Measurements from ENCODE around the gene LAMA4. TPM values are rescaled to one million over a fixed set of nuclear protein-coding genes. Genes with fewer than 3 reads are reported as not detected.

Gene LAMA4
- total RNA-seq, 1 donor from 2014 or later, result 0.22 TPM

GRCh38 chr6:112141707-112142106 is 112.7 kb downstream of the LAMA4 start:
- no peak overlapping the region for H3K27ac Mint-ChIP-seq (ENCODE audit: unreplicated experiment)
- DNase-seq, result no peak
- H3K9me3 Mint-ChIP-seq (ENCODE audit: unreplicated experiment), result no peaks in the 10 kb centered on the region
- peaks cover 4% of the 10 kb centered on the region for H3K4me1 Mint-ChIP-seq (ENCODE audit: low read depth, unreplicated experiment)
- H3K4me3 Mint-ChIP-seq (ENCODE audit: unreplicated experiment), result no peak overlapping the region
- H3K36me3 Mint-ChIP-seq (ENCODE audit: unreplicated experiment), result no peaks in the 10 kb centered on the region
- TF ChIP-seq, protein P1, sequence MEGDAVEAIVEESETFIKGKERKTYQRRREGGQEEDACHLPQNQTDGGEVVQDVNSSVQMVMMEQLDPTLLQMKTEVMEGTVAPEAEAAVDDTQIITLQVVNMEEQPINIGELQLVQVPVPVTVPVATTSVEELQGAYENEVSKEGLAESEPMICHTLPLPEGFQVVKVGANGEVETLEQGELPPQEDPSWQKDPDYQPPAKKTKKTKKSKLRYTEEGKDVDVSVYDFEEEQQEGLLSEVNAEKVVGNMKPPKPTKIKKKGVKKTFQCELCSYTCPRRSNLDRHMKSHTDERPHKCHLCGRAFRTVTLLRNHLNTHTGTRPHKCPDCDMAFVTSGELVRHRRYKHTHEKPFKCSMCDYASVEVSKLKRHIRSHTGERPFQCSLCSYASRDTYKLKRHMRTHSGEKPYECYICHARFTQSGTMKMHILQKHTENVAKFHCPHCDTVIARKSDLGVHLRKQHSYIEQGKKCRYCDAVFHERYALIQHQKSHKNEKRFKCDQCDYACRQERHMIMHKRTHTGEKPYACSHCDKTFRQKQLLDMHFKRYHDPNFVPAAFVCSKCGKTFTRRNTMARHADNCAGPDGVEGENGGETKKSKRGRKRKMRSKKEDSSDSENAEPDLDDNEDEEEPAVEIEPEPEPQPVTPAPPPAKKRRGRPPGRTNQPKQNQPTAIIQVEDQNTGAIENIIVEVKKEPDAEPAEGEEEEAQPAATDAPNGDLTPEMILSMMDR (IDR thresholded peaks at IDR 0.05; ENCODE audit: partially characterized antibody, unreplicated experiment), result no peak
- H3K27me3 Mint-ChIP-seq (ENCODE audit: unreplicated experiment), result no peaks in the 10 kb centered on the region

DNA sequence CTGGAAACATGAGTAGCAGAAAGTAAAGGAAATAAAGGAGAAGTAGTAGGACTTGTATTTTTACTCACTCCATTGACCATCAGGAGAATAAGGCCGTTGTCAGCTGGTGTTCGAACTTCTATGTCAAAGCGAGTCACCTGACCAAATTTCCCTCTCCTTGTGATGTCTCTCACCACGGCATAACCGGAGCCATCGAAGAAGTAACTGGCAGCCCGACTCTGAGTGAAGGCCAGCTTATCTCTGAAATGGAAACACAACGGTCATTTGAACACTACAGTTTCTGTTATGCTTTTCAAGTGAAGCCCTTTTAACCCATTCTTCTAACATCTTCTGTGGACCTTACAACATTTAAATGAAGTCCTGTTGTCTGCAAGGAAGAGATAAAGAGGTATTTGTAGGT is 115.3 kb downstream of the LAMA4 start:
- H3K27ac Mint-ChIP-seq (ENCODE audit: unreplicated experiment), result no peak overlapping the region
- H3K27me3 Mint-ChIP-seq (ENCODE audit: unreplicated experiment), result no peaks in the 10 kb centered on the region
- H3K36me3 Mint-ChIP-seq (ENCODE audit: unreplicated experiment), result no peaks in the 10 kb centered on the region
- TF ChIP-seq, protein P1 (IDR thresholded peaks at IDR 0.05; ENCODE audit: partially characterized antibody, unreplicated experiment), result no peak
- H3K4me1 Mint-ChIP-seq (ENCODE audit: low read depth, unreplicated experiment), result peaks cover 3% of the 10 kb centered on the region
- DNase-seq, result no peak
- H3K4me3 Mint-ChIP-seq (ENCODE audit: unreplicated experiment), result no peak overlapping the region
- H3K9me3 Mint-ChIP-seq (ENCODE audit: unreplicated experiment), result no peaks in the 10 kb centered on the region

- Mint-ChIP-seq H3K9me3 (ENCODE audit: unreplicated experiment) (no peaks in the 10 kb centered on the region), H3K4me3 (ENCODE audit: unreplicated experiment) (no peak overlapping the region), H3K36me3 (ENCODE audit: unreplicated experiment) (no peaks in the 10 kb centered on the region), H3K4me1 (ENCODE audit: low read depth, unreplicated experiment) (no peaks in the 10 kb centered on the region), H3K27me3 (ENCODE audit: unreplicated experiment) (no peaks in the 10 kb centered on the region), H3K27ac (ENCODE audit: unreplicated experiment) (no peak overlapping the region)
- no peak for DNase-seq
- TF ChIP-seq, protein P1 (IDR thresholded peaks at IDR 0.05; ENCODE audit: partially characterized antibody, unreplicated experiment), result no peak
Observed at GRCh38 chr6:112130878-112131277, 123.5 kb downstream of the LAMA4 start.

- TF ChIP-seq, protein P1 (IDR thresholded peaks at IDR 0.05; ENCODE audit: partially characterized antibody, unreplicated experiment), result no peak
- no peaks in the 10 kb centered on the region for H3K27me3 Mint-ChIP-seq (ENCODE audit: unreplicated experiment)
- no peak overlapping the region for H3K27ac Mint-ChIP-seq (ENCODE audit: unreplicated experiment)
- H3K4me1 Mint-ChIP-seq (ENCODE audit: low read depth, unreplicated experiment), result no peaks in the 10 kb centered on the region
- no peaks in the 10 kb centered on the region for H3K9me3 Mint-ChIP-seq (ENCODE audit: unreplicated experiment)
- no peaks in the 10 kb centered on the region for H3K36me3 Mint-ChIP-seq (ENCODE audit: unreplicated experiment)
- DNase-seq, result no peak
- H3K4me3 Mint-ChIP-seq (ENCODE audit: unreplicated experiment), result no peak overlapping the region
Observed at GRCh38 chr6:112128208-112128607, 126.2 kb downstream of the LAMA4 start.

GRCh38 chr6:112123982-112124381 is 130.4 kb downstream of the LAMA4 start:
- TF ChIP-seq, protein P1 (IDR thresholded peaks at IDR 0.05; ENCODE audit: partially characterized antibody, unreplicated experiment), result no peak
- no peak for DNase-seq
- no peaks in the 10 kb centered on the region for H3K36me3 Mint-ChIP-seq (ENCODE audit: unreplicated experiment)
- H3K27ac Mint-ChIP-seq (ENCODE audit: unreplicated experiment), result no peak overlapping the region
- H3K4me3 Mint-ChIP-seq (ENCODE audit: unreplicated experiment), result no peak overlapping the region
- no peaks in the 10 kb centered on the region for H3K9me3 Mint-ChIP-seq (ENCODE audit: unreplicated experiment)
- no peaks in the 10 kb centered on the region for H3K27me3 Mint-ChIP-seq (ENCODE audit: unreplicated experiment)
- H3K4me1 Mint-ChIP-seq (ENCODE audit: low read depth, unreplicated experiment), result no peaks in the 10 kb centered on the region
